ENCODE data around the gene CEP104. TPM values are rescaled to one million over a fixed set of nuclear protein-coding genes. Genes with fewer than 3 reads are reported as not detected.

The CEP104 gene
- total and polyA plus RNA-seq, 2 experiments from 2014 or later, result 20.5 to 32.2 TPM

GRCh38 chr1:3905266-3905952 lies 48.4 kb upstream of the CEP104 start:
- no peaks in the 10 kb centered on the region for H3K4me1 ChIP-seq (ENCODE audit: insufficient read depth)

More at GRCh38 chr1:3905266-3905952, 48.4 kb upstream of the CEP104 start:
- Histone ChIP-seq H3K79me2 (replicated peaks; ENCODE audit: insufficient read depth) (no peaks in the 10 kb centered on the region), H3K9me2 (ENCODE audit: insufficient read depth) (no peaks in the 10 kb centered on the region), H3K27ac (ENCODE audit: low read depth) (no peak overlapping the region), H2AFZ (no peak overlapping the region), H4K20me1 (replicated peaks; ENCODE audit: insufficient read depth) (no peaks in the 10 kb centered on the region), H3K4me2 (no peak overlapping the region), H3K36me3 (ENCODE audit: insufficient read depth) (no peaks in the 10 kb centered on the region), H3F3A (replicated peaks; ENCODE audit: low read depth) (no peaks in the 10 kb centered on the region), H3K27me3 (ENCODE audit: insufficient read depth) (no peaks in the 10 kb centered on the region), H3K4me3 (no peak overlapping the region)
- no peak overlapping the region for H3K27ac Mint-ChIP-seq
- no peaks in the 10 kb centered on the region; the same call in 2 of the 3 replicates for H3K36me3 Mint-ChIP-seq (ENCODE audit: low read depth)
- TF ChIP-seq CREB1 (CRISPR knock-in tag; IDR thresholded peaks at IDR 0.05; ENCODE audit: low read depth), result no peak
- TF ChIP-seq ZNF114 (CRISPR knock-in tag; IDR thresholded peaks at IDR 0.05), result no peak
- TF ChIP-seq NANOG (IDR thresholded peaks at IDR 0.05; ENCODE audit: borderline replicate concordance), result no peak
- no peak for TF ChIP-seq ZNF462 (CRISPR knock-in tag; IDR thresholded peaks at IDR 0.05)
- TF ChIP-seq ZNF331 (CRISPR knock-in tag; IDR thresholded peaks at IDR 0.05; ENCODE audit: low read depth), result no peak
- no peak for TF ChIP-seq CTCF (conservative IDR thresholded peaks at IDR 0.05; ENCODE audit: low read depth in 2 of 2)
- TF ChIP-seq EZH2phosphoT487 (IDR thresholded peaks at IDR 0.05; ENCODE audit: unreplicated experiment), result no peak
- TF ChIP-seq REST (IDR thresholded peaks at IDR 0.05; ENCODE audit: unreplicated experiment), result no peak
- no peak for TF ChIP-seq JUNB (IDR thresholded peaks at IDR 0.05; ENCODE audit: unreplicated experiment)
- no peak for TF ChIP-seq STAT1 (IDR thresholded peaks at IDR 0.05; ENCODE audit: unreplicated experiment)
- TF ChIP-seq EZH2 (IDR thresholded peaks at IDR 0.05; ENCODE audit: low read depth, unreplicated experiment), result no peak
- no peak for TF ChIP-seq ETS1 (IDR thresholded peaks at IDR 0.05)
- no peak for ATAC-seq
- H3K4me1 Mint-ChIP-seq, result peaks cover 20% of the 10 kb centered on the region
- DNase-seq (ENCODE audit: low spot score), result no peak
- peaks cover 11% of the 10 kb centered on the region for H3K27me3 Mint-ChIP-seq (ENCODE audit: insufficient read depth, low read depth, poor library complexity)
- peaks cover 2% of the 10 kb centered on the region; the same call in 1 of the 3 replicates for H3K9me3 Mint-ChIP-seq
- H3K4me3 Mint-ChIP-seq, result no peak overlapping the region

Measured in GM23338 (cell line).